ENCODE results near the gene MMP25. TPM values are rescaled to one million over a fixed set of nuclear protein-coding genes. Genes with fewer than 3 reads are reported as not detected.

The MMP25 gene
- total and polyA plus RNA-seq, 10 of the 15 experiments (the other 5 are each of a cell fraction or from before 2014, with no cell fraction given): 0.03 to 0.36 (median 0.13) TPM; not detected in 1

GRCh38 chr16:3049921-3050481 lies 3.6 kb downstream of the MMP25 start:
- CTCF ChIA-PET: interaction anchor here (3.7 to 5.6 kb wide), 3 partner anchors 9 to 22 kb away, joined by 18 to 28 read pairs (median 23); no protein-coding TSS in a partner anchor

More at GRCh38 chr16:3049921-3050481, 3.6 kb downstream of the MMP25 start:
- no peak for DNase-seq (ENCODE audit: low read depth, low spot score)
- no peaks in the 10 kb centered on the region; a peak in 2 of 4 replicates for H3K27me3 ChIP-seq (replicated peaks in 1 of 2; ENCODE audit: control insufficient read depth in 2 of 2, insufficient read depth in 2 of 2, low read length in 1 of 2)
- H2AFZ ChIP-seq (ENCODE audit: control insufficient read depth, low read depth, low read length): no peak overlapping the region
- no peak overlapping the region for H3K27ac ChIP-seq (ENCODE audit: control insufficient read depth, insufficient read depth)
- H4K20me1 ChIP-seq (ENCODE audit: control insufficient read depth, insufficient read depth): no peaks in the 10 kb centered on the region
- H3K9ac ChIP-seq (ENCODE audit: control insufficient read depth, insufficient read depth, low read length): no peak overlapping the region
- no peaks in the 10 kb centered on the region for H3K79me2 ChIP-seq (ENCODE audit: control insufficient read depth, insufficient read depth, low read length)
- ChIA-PET SMC1A (ENCODE audit: uncharacterized antibody, unreplicated experiment) (no interaction called here), RAD21 (ENCODE audit: unreplicated experiment) (no interaction called here), POLR2A (no interaction called here)
- FAIRE-seq: no peak
- 69% methylated on average over 25 of the region's 26 CpGs for WGBS (ENCODE audit: insufficient coverage, insufficient replicate concordance, low lambda C conversion rate, missing lambda C conversion rate)
- no peak for TF ChIP-seq NR2C1 (IDR thresholded peaks at IDR 0.05)
- TF ChIP-seq CREM (IDR thresholded peaks at IDR 0.05; ENCODE audit: low read depth): no peak
- TF ChIP-seq NR2C2 (IDR thresholded peaks at IDR 0.05; ENCODE audit: borderline replicate concordance, control insufficient read depth, insufficient read length, low read depth): no peak
- no peak for TF ChIP-seq BRCA1 (IDR thresholded peaks at IDR 0.05; ENCODE audit: low read depth, low read length)
- no peak for TF ChIP-seq POLR2AphosphoS2 (IDR thresholded peaks at IDR 0.05; ENCODE audit: low read depth, low read length)
- no peak for TF ChIP-seq LARP7 (IDR thresholded peaks at IDR 0.05)
- TF ChIP-seq RAD21 (IDR thresholded peaks at IDR 0.05; ENCODE audit: insufficient read depth, low read depth, low read length): no peak
- no peak for TF ChIP-seq PAX8 (IDR thresholded peaks at IDR 0.05)
- TF ChIP-seq TBL1XR1 (IDR thresholded peaks at IDR 0.05; ENCODE audit: low read depth, low read length): no peak
- TF ChIP-seq ESRRA (IDR thresholded peaks at IDR 0.05; ENCODE audit: low read length): no peak
- TF ChIP-seq EZH2 (IDR thresholded peaks at IDR 0.05; ENCODE audit: borderline replicate concordance, control insufficient read depth, low read depth, low read length): no peak
- TF ChIP-seq SP1 (IDR thresholded peaks at IDR 0.05; ENCODE audit: low read depth, low read length): no peak
- TF ChIP-seq STAT3 (IDR thresholded peaks at IDR 0.05; ENCODE audit: low read depth, low read length): no peak
- no peak for TF ChIP-seq TARDBP (IDR thresholded peaks at IDR 0.05; ENCODE audit: borderline replicate concordance)
- no peak for TF ChIP-seq CBX5 (IDR thresholded peaks at IDR 0.05; ENCODE audit: low read depth)
- TF ChIP-seq ZBTB11 (CRISPR knock-in tag; IDR thresholded peaks at IDR 0.05): no peak
- TF ChIP-seq CHD2 (IDR thresholded peaks at IDR 0.05; ENCODE audit: borderline replicate concordance, low read depth, low read length): no peak
- TF ChIP-seq JUND (IDR thresholded peaks at IDR 0.05; ENCODE audit: low read depth, low read length): no peak
- no peak overlapping the region for H3K4me3 ChIP-seq
- intact Hi-C loops (cut with micrococcal nuclease; ENCODE audit: unreplicated experiment): no loop called here
- peaks cover 4% of the 10 kb centered on the region for H3K4me1 ChIP-seq (ENCODE audit: control insufficient read depth, insufficient read depth, low read length)
- H3K9me3 ChIP-seq (replicated peaks; ENCODE audit: control insufficient read depth, insufficient read depth, low read length): no peaks in the 10 kb centered on the region
- in situ Hi-C loops (cut with MboI): no loop called here
- no peaks in the 10 kb centered on the region for H3K36me3 ChIP-seq (ENCODE audit: control insufficient read depth in 2 of 2, insufficient read depth in 2 of 2, low read length in 1 of 2)
- no TSS peak for BruUV-seq (replicated peaks)
- no peak overlapping the region for H3K4me2 ChIP-seq (ENCODE audit: control insufficient read depth, insufficient read depth)
- no peak for ATAC-seq
